ENCODE measurements around the gene C6orf62. TPM values are rescaled to one million over a fixed set of nuclear protein-coding genes. Genes with fewer than 3 reads are reported as not detected.
"Not testable (repeated sequence)": the region's sequence is repeated elsewhere in the genome, so short reads cannot be mapped to it uniquely, and the experiment has no call there.

The C6orf62 gene
- 100 to 1,000 TPM; 138 to 153 TPM for total RNA-seq

- DNase-seq = peak; percentile 55
- POLR2A ChIA-PET = interaction anchor here (0.7 to 0.9 kb wide), 2 partner anchors 24 to 217 kb away, joined by 10 to 16 read pairs; no protein-coding TSS in a partner anchor
- Mint-ChIP-seq H3K4me1 (peaks cover 51% of the 10 kb centered on the region), H3K36me3 (ENCODE audit: low read depth) (peaks cover 50% of the 10 kb centered on the region), H3K27ac (peak within 1 kb of the TSS; percentile 100), H3K4me3 (peak within 1 kb of the TSS; percentile 96), H3K27me3 (no peaks in the 10 kb centered on the region), H3K9me3 (no peaks in the 10 kb centered on the region)
- CTCF ChIA-PET = interaction anchor here (0.8 to 1.5 kb wide), 3 partner anchors 8 to 15 kb away, joined by 3 to 6 read pairs (median 3); no protein-coding TSS in a partner anchor
Observed at GRCh38 chr6:24719125-24719971, at the start of gene C6orf62. Gene C6orf62 (minus strand): TSS chr6:24719154. CDS start chr6:24718668, 486 bp downstream.

DNA sequence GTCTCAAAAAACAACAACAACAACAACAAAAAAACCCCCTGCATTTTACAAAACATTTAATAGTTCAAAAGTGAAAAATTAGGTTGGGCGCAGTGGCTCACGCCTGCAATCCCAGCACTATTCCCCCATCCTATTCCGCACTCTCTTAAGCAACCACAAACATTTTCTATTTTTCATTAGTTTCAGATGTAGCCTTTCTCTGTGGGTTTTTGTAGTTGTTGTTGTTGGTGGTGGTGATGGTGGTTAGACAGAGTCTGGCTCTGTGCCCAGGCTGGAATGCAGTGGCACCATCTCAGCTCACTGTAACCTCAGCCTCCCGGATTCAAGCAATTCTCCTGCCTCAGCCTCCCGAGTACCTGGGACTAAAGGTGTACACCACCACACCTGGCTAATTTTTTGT lies 49.4 kb upstream of the C6orf62 start:
- Mint-ChIP-seq H3K9me3 (no peaks in the 10 kb centered on the region), H3K27me3 (no peaks in the 10 kb centered on the region), H3K4me1 (peaks cover 3% of the 10 kb centered on the region), H3K27ac (no peak overlapping the region), H3K36me3 (ENCODE audit: low read depth) (no peaks in the 10 kb centered on the region), H3K4me3 (no peak overlapping the region)
- POLR2A ChIA-PET = interaction anchor here (0.7 kb wide), 1 partner anchor 26 kb away, joined by 3 read pairs; no protein-coding TSS in a partner anchor
- CTCF ChIA-PET = no interaction called here
- DNase-seq = no peak

- H3K27me3 Mint-ChIP-seq = no peaks in the 10 kb centered on the region
- CTCF ChIA-PET = interaction anchor here (1.1 to 1.4 kb wide), 2 partner anchors 9 to 186 kb away, joined by 4 to 6 read pairs; no protein-coding TSS in a partner anchor
- peaks cover 4% of the 10 kb centered on the region for H3K4me1 Mint-ChIP-seq
- no peak for DNase-seq
- no peak overlapping the region for H3K4me3 Mint-ChIP-seq
- H3K27ac Mint-ChIP-seq = no peak overlapping the region
- H3K9me3 Mint-ChIP-seq = no peaks in the 10 kb centered on the region
- POLR2A ChIA-PET = no interaction called here
- no peaks in the 10 kb centered on the region for H3K36me3 Mint-ChIP-seq (ENCODE audit: low read depth)
Observed at GRCh38 chr6:24766680-24767462, 47.9 kb upstream of the C6orf62 start.

DNA sequence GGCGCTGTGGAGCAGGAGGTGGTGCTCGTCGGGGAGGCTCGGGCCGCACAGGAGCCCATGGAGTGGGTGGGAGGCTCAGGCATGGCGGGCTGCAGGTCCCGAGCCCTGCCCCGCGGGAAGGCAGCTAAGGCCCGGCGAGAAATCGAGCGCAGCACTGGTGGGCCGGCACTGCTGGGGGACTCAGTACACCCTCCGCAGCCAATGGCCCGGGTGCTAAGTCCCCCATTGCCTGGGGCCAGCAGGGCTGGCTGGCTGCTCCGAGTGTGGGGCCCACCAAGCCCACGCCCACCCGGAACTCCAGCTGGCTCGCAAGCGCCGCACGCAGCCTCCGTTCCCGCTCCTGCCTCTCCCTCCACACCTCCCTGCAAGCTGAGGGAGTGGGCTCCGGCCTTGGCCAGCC lies 47.0 kb upstream of the C6orf62 start:
- POLR2A ChIA-PET; H3K4me3 Mint-ChIP-seq; H3K27me3 Mint-ChIP-seq; H3K4me1 Mint-ChIP-seq; H3K9me3 Mint-ChIP-seq; DNase-seq; H3K27ac Mint-ChIP-seq; H3K36me3 Mint-ChIP-seq (ENCODE audit: low read depth): not testable (repeated sequence)
- CTCF ChIA-PET = interaction anchor here (0.6 to 1.1 kb wide), 2 partner anchors 61 to 185 kb away, joined by 3 to 4 read pairs; no protein-coding TSS in a partner anchor

DNA sequence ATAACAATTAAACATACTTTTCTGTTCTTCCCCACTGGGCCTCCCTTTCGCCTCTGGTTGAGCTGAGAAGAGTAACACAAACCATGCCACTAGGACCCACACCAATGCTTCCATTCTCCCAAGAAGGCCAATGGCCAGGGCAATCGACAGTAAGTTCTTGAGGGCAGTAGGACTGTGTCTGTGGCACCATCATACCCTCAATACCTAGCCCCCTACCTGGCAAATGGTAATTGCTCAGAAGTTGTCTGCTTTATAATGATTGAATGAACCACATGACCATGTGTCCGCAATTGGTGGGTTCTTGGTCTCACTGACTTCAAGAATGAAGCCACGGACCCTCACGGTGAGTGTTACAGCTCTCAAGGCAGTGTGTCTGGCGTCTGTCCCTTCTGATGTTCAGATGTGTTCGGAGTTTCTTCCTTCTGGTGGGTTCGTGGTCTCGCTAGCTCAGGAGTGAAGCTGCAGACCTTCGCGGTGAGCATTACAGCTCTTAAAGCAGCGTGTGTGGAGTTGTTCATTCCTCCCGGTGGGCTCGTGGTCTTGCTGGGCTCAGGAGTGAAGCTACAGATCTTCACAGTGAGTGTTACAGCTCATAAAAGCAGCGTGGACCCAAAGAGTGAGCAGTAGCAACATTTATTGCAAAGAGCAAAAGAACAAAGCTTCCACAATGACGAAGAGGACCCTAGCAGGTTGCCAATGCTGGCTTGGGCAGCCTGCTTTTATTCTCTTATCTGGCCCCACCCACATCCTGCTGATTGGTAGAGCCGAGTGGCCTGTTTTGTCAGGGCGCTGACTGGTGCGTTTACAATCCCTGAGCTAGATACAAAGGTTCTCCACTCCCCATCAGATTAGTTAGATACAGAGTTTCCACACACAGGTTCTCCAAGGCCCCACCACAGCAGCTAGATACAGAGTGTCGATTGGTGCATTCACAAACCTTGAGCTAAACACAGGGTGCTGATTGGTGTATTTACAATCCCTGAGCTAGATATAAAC lies 46.2 kb upstream of the C6orf62 start:
- POLR2A ChIA-PET; H3K9me3 Mint-ChIP-seq; H3K27me3 Mint-ChIP-seq; H3K36me3 Mint-ChIP-seq (ENCODE audit: low read depth); DNase-seq; H3K27ac Mint-ChIP-seq; H3K4me1 Mint-ChIP-seq; H3K4me3 Mint-ChIP-seq: not testable (repeated sequence)
- CTCF ChIA-PET = interaction anchor here (1.1 kb wide), 1 partner anchor 184 kb away, joined by 4 read pairs; no protein-coding TSS in a partner anchor

- H3K36me3 Mint-ChIP-seq (ENCODE audit: low read depth) = no peaks in the 10 kb centered on the region
- CTCF ChIA-PET = no interaction called here
- H3K4me1 Mint-ChIP-seq = peaks cover 8% of the 10 kb centered on the region
- no peak overlapping the region for H3K4me3 Mint-ChIP-seq
- DNase-seq = no peak
- H3K9me3 Mint-ChIP-seq = no peaks in the 10 kb centered on the region
- no peak overlapping the region for H3K27ac Mint-ChIP-seq
- POLR2A ChIA-PET = no interaction called here
- no peaks in the 10 kb centered on the region for H3K27me3 Mint-ChIP-seq
Observed at GRCh38 chr6:24763578-24763977, 44.6 kb upstream of the C6orf62 start.

- ChIA-PET CTCF (interaction anchor here (0.7 kb wide), 1 partner anchor 43 kb away, joined by 3 read pairs; no protein-coding TSS in a partner anchor), POLR2A (interaction anchor here (0.5 kb wide), 1 partner anchor 317 kb away, joined by 4 read pairs; no protein-coding TSS in a partner anchor)
- Mint-ChIP-seq H3K4me1 (peaks cover 10% of the 10 kb centered on the region), H3K4me3 (no peak overlapping the region), H3K36me3 (ENCODE audit: low read depth) (no peaks in the 10 kb centered on the region), H3K27me3 (no peaks in the 10 kb centered on the region), H3K9me3 (no peaks in the 10 kb centered on the region), H3K27ac (no peak overlapping the region)
- DNase-seq = no peak
Observed at GRCh38 chr6:24761851-24762250, 42.9 kb upstream of the C6orf62 start.

GRCh38 chr6:24761193-24761835 lies 42.4 kb upstream of the C6orf62 start:
- H3K27me3 Mint-ChIP-seq = no peaks in the 10 kb centered on the region
- peaks cover 8% of the 10 kb centered on the region for H3K4me1 Mint-ChIP-seq
- DNase-seq = no peak
- no peaks in the 10 kb centered on the region for H3K36me3 Mint-ChIP-seq (ENCODE audit: low read depth)
- no peak overlapping the region for H3K4me3 Mint-ChIP-seq
- peaks cover 2% of the 10 kb centered on the region for H3K9me3 Mint-ChIP-seq
- ChIA-PET POLR2A (interaction anchor here (0.6 kb wide), 1 partner anchor 8 kb away, joined by 3 read pairs; no protein-coding TSS in a partner anchor), CTCF (interaction anchor here (0.6 to 0.9 kb wide), 3 partner anchors 43 to 88 kb away, joined by 3 to 5 read pairs (median 3); no protein-coding TSS in a partner anchor)
- H3K27ac Mint-ChIP-seq = no peak overlapping the region

GRCh38 chr6:24760210-24760609 lies 41.3 kb upstream of the C6orf62 start:
- no peaks in the 10 kb centered on the region for H3K27me3 Mint-ChIP-seq
- DNase-seq = no peak
- no peak overlapping the region for H3K4me3 Mint-ChIP-seq
- peaks cover 8% of the 10 kb centered on the region for H3K4me1 Mint-ChIP-seq
- CTCF ChIA-PET = interaction anchor here (0.9 to 1.2 kb wide), 4 partner anchors 15 to 42 kb away, joined by 3 to 5 read pairs (median 4); no protein-coding TSS in a partner anchor
- no peak overlapping the region for H3K27ac Mint-ChIP-seq
- POLR2A ChIA-PET = no interaction called here
- H3K9me3 Mint-ChIP-seq = peaks cover 2% of the 10 kb centered on the region
- no peaks in the 10 kb centered on the region for H3K36me3 Mint-ChIP-seq (ENCODE audit: low read depth)

DNA sequence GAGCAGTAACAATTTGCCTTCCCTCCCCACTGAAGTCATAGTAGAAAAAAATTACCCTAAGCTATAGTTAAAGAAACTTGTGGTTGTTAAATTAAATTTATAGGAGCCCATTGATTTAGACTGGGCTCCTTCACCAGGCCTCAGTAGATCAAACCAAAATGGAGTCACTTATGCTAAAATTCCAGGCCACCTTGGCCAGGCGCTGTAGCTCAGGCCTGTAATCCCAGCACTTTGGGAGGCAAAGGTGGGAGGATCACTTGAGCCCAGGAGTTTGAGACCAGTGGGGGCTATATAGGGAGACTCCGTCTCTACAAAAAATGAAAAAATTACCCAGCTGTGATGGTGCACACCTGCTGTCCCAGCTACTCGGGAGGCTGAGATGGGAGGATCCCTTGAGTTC lies 40.8 kb upstream of the C6orf62 start:
- Mint-ChIP-seq H3K27me3 (no peaks in the 10 kb centered on the region), H3K9me3 (peaks cover 3% of the 10 kb centered on the region), H3K4me1 (peaks cover 8% of the 10 kb centered on the region), H3K4me3 (no peak overlapping the region), H3K27ac (no peak overlapping the region), H3K36me3 (ENCODE audit: low read depth) (no peaks in the 10 kb centered on the region)
- CTCF ChIA-PET = interaction anchor here (0.7 to 1.2 kb wide), 6 partner anchors 14 to 178 kb away, joined by 3 to 4 read pairs (median 4); no protein-coding TSS in a partner anchor
- DNase-seq = no peak
- POLR2A ChIA-PET = no interaction called here

- Mint-ChIP-seq H3K4me3 (no peak overlapping the region), H3K4me1 (peaks cover 8% of the 10 kb centered on the region), H3K27me3 (no peaks in the 10 kb centered on the region), H3K27ac (no peak overlapping the region), H3K36me3 (ENCODE audit: low read depth) (peaks cover 2% of the 10 kb centered on the region), H3K9me3 (peaks cover 13% of the 10 kb centered on the region)
- ChIA-PET POLR2A (no interaction called here), CTCF (interaction anchor here (0.8 to 1.0 kb wide), 2 partner anchors 12 to 177 kb away, joined by 3 read pairs; no protein-coding TSS in a partner anchor)
- DNase-seq = no peak
Observed at GRCh38 chr6:24757611-24758010, 38.7 kb upstream of the C6orf62 start.
